ENCODE results near the gene DEDD. TPM values are rescaled to one million over a fixed set of nuclear protein-coding genes. Genes with fewer than 3 reads are reported as not detected.

The DEDD gene
- total RNA-seq, 3 donors from 2014 or later (not counting 1 experiment from before 2014, with no cell fraction given), result 40.6 to 44.0 (median 43.0) TPM

DNA sequence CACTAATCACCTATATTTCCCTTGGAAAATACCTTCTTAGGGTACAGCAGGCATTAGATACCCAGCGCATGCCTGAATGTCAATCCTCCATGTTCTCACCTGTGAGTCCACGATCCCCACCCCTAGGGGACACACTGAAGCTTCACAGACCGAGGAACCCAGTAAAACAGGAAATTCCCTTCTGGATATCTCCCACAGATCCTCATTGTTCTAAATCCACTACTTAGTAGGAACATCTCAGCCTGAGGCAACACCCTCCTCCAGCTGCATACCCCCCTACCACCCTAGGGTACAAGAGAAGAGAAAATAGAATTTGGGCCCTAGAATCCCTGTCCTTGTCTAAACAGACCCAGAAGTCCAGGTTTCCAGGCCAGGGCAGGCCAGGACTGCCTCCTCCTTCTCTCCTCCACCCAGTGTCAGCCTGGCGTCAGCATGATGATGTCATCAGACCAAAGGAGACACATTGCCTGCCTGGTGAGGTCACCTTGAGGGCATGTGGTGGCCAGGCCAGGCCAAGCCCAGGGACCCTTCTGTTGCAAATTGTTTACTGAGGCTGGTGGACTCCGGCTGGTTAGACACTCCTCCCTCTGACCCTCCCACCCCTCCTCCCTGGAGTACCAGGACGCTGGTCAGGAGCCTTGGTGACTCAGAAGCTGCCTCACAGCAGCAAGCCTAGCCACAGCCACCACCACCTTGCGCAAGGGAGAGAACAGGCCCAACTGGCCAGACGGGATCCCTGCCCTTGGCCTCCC lies 49.3 kb downstream of the DEDD start:
- no peak for DNase-seq

GRCh38 chr1:161082483-161082882 lies 50.0 kb downstream of the DEDD start:
- no peaks in the 10 kb centered on the region for H3K27me3 ChIP-seq (ENCODE audit: control insufficient read depth, insufficient read depth, low read length)
- Mint-ChIP-seq H3K4me1 (no peaks in the 10 kb centered on the region), H3K4me3 (no peak overlapping the region), H3K27me3 (ENCODE audit: low read depth in 2 of 2) (peaks cover 0 to 2% of the 10 kb centered on the region in 2 donors), H3K36me3 (no peaks in the 10 kb centered on the region), H3K9me3 (no peaks in the 10 kb centered on the region), H3K27ac (no peak overlapping the region)
- 77% methylated on average over 2 of the region's 2 CpGs for WGBS (ENCODE audit: insufficient coverage)
- H3K4me1 ChIP-seq (ENCODE audit: control insufficient read depth, insufficient read depth, low read length), result peaks cover 6% of the 10 kb centered on the region
- H3K27ac ChIP-seq (ENCODE audit: low read length), result no peak overlapping the region
- DNase-seq, result no peak
- intact Hi-C loops (cut with micrococcal nuclease), result no loop called here
- no peaks in the 10 kb centered on the region for H3K9me3 ChIP-seq (ENCODE audit: control insufficient read depth, insufficient read depth, low read length)
- no peak overlapping the region for H3K4me3 ChIP-seq (ENCODE audit: low read length)
- ATAC-seq, result no peak
- no peaks in the 10 kb centered on the region for H3K36me3 ChIP-seq (ENCODE audit: control insufficient read depth, insufficient read depth, low read length)
- TF ChIP-seq, protein P1, sequence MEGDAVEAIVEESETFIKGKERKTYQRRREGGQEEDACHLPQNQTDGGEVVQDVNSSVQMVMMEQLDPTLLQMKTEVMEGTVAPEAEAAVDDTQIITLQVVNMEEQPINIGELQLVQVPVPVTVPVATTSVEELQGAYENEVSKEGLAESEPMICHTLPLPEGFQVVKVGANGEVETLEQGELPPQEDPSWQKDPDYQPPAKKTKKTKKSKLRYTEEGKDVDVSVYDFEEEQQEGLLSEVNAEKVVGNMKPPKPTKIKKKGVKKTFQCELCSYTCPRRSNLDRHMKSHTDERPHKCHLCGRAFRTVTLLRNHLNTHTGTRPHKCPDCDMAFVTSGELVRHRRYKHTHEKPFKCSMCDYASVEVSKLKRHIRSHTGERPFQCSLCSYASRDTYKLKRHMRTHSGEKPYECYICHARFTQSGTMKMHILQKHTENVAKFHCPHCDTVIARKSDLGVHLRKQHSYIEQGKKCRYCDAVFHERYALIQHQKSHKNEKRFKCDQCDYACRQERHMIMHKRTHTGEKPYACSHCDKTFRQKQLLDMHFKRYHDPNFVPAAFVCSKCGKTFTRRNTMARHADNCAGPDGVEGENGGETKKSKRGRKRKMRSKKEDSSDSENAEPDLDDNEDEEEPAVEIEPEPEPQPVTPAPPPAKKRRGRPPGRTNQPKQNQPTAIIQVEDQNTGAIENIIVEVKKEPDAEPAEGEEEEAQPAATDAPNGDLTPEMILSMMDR (IDR thresholded peaks at IDR 0.05), result no peak

More for the DNA sequence above, 49.3 kb downstream of the DEDD start:
- Mint-ChIP-seq H3K9me3 (no peaks in the 10 kb centered on the region), H3K4me1 (no peaks in the 10 kb centered on the region), H3K36me3 (no peaks in the 10 kb centered on the region), H3K27me3 (ENCODE audit: low read depth in 2 of 2) (peaks cover 0 to 2% of the 10 kb centered on the region in 2 donors), H3K4me3 (no peak overlapping the region), H3K27ac (no peak overlapping the region)
- Histone ChIP-seq H3K27me3 (ENCODE audit: control insufficient read depth, insufficient read depth, low read length) (no peaks in the 10 kb centered on the region), H3K4me3 (ENCODE audit: low read length) (no peak overlapping the region), H3K36me3 (ENCODE audit: control insufficient read depth, insufficient read depth, low read length) (no peaks in the 10 kb centered on the region), H3K9me3 (ENCODE audit: control insufficient read depth, insufficient read depth, low read length) (no peaks in the 10 kb centered on the region), H3K4me1 (ENCODE audit: control insufficient read depth, insufficient read depth, low read length) (peaks cover 6% of the 10 kb centered on the region), H3K27ac (ENCODE audit: low read length) (no peak overlapping the region)
- intact Hi-C loops (cut with micrococcal nuclease), result no loop called here
- ATAC-seq, result peak; percentile 50 to 77 (median 57)
- WGBS (ENCODE audit: insufficient coverage), result 84% methylated on average over 8 of the region's 8 CpGs
- TF ChIP-seq, protein P1 (IDR thresholded peaks at IDR 0.05), result no peak

DNA sequence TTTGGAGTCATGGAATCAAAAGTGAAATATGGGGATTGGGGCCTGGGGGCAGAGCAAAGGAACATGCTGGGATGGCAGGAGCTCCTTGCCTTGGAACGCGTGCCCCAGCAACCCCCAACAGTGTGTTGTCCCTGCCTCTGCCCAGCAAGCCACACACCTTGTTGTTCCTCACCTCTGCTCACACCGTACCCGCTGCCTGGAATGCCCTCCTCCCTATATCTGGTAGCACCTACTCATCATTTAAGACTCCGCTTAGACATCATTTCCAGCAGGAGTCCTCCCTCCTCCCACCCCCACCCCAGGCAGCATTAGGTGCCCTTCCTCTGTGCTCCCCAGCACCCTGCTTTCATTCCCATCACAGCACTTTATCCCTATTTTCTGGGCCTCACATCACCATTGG lies 50.9 kb downstream of the DEDD start:
- Mint-ChIP-seq H3K36me3 (no peaks in the 10 kb centered on the region), H3K27ac (no peak overlapping the region), H3K4me1 (no peaks in the 10 kb centered on the region), H3K9me3 (no peaks in the 10 kb centered on the region), H3K27me3 (ENCODE audit: low read depth in 2 of 2) (peaks cover 0 to 2% of the 10 kb centered on the region in 2 donors), H3K4me3 (no peak overlapping the region)
- Histone ChIP-seq H3K27ac (ENCODE audit: low read length) (no peak overlapping the region), H3K36me3 (ENCODE audit: control insufficient read depth, insufficient read depth, low read length) (no peaks in the 10 kb centered on the region), H3K4me3 (ENCODE audit: low read length) (no peak overlapping the region), H3K9me3 (ENCODE audit: control insufficient read depth, insufficient read depth, low read length) (no peaks in the 10 kb centered on the region), H3K4me1 (ENCODE audit: control insufficient read depth, insufficient read depth, low read length) (peaks cover 6% of the 10 kb centered on the region), H3K27me3 (ENCODE audit: control insufficient read depth, insufficient read depth, low read length) (no peaks in the 10 kb centered on the region)
- DNase-seq (no peak), ATAC-seq (no peak)
- TF ChIP-seq, protein P1 (IDR thresholded peaks at IDR 0.05), result no peak
- intact Hi-C loops (cut with micrococcal nuclease), result no loop called here
- 76% methylated on average over 5 of the region's 5 CpGs for WGBS (ENCODE audit: insufficient coverage)

Data from natural killer cell (primary cell).